ENCODE measurements around the gene SRGAP1. TPM values are rescaled to one million over a fixed set of nuclear protein-coding genes. Genes with fewer than 3 reads are reported as not detected.

Gene SRGAP1
- total RNA-seq, 1 experiment from 2014 or later: 26.8 TPM

DNA sequence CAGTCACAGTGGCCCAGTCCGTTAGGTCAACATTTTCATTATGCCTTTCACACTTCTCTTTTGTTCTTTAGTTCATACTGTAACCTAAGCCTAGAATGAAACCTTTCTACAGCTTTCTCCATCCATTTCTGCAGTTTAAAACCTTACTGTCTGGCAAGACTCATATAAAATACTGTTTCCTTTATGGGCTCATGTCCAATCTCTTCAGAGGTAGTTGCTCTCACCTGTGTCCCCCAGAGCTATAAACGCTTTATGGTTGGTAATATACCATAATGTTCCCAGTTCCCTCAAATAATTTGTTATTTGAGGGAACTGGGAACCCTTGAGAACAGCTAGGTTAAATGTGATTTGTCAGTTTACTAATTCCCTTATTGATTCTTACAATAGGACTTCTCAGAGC lies 83.0 kb downstream of the SRGAP1 start:
- no peak for TF ChIP-seq SIN3A (IDR thresholded peaks at IDR 0.05; ENCODE audit: borderline replicate concordance, insufficient read depth, low read depth, low read length)
- TF ChIP-seq, protein P1, sequence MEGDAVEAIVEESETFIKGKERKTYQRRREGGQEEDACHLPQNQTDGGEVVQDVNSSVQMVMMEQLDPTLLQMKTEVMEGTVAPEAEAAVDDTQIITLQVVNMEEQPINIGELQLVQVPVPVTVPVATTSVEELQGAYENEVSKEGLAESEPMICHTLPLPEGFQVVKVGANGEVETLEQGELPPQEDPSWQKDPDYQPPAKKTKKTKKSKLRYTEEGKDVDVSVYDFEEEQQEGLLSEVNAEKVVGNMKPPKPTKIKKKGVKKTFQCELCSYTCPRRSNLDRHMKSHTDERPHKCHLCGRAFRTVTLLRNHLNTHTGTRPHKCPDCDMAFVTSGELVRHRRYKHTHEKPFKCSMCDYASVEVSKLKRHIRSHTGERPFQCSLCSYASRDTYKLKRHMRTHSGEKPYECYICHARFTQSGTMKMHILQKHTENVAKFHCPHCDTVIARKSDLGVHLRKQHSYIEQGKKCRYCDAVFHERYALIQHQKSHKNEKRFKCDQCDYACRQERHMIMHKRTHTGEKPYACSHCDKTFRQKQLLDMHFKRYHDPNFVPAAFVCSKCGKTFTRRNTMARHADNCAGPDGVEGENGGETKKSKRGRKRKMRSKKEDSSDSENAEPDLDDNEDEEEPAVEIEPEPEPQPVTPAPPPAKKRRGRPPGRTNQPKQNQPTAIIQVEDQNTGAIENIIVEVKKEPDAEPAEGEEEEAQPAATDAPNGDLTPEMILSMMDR (IDR thresholded peaks at IDR 0.05): no peak
- no peak for TF ChIP-seq POLR2AphosphoS5 (IDR thresholded peaks at IDR 0.05; ENCODE audit: low read depth, low read length)
- TF ChIP-seq TCF7L2 (IDR thresholded peaks at IDR 0.05; ENCODE audit: low read depth, low read length): no peak
- TF ChIP-seq, protein P2, sequence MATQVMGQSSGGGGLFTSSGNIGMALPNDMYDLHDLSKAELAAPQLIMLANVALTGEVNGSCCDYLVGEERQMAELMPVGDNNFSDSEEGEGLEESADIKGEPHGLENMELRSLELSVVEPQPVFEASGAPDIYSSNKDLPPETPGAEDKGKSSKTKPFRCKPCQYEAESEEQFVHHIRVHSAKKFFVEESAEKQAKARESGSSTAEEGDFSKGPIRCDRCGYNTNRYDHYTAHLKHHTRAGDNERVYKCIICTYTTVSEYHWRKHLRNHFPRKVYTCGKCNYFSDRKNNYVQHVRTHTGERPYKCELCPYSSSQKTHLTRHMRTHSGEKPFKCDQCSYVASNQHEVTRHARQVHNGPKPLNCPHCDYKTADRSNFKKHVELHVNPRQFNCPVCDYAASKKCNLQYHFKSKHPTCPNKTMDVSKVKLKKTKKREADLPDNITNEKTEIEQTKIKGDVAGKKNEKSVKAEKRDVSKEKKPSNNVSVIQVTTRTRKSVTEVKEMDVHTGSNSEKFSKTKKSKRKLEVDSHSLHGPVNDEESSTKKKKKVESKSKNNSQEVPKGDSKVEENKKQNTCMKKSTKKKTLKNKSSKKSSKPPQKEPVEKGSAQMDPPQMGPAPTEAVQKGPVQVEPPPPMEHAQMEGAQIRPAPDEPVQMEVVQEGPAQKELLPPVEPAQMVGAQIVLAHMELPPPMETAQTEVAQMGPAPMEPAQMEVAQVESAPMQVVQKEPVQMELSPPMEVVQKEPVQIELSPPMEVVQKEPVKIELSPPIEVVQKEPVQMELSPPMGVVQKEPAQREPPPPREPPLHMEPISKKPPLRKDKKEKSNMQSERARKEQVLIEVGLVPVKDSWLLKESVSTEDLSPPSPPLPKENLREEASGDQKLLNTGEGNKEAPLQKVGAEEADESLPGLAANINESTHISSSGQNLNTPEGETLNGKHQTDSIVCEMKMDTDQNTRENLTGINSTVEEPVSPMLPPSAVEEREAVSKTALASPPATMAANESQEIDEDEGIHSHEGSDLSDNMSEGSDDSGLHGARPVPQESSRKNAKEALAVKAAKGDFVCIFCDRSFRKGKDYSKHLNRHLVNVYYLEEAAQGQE (IDR thresholded peaks at IDR 0.05; ENCODE audit: insufficient read depth in 1 of 2, low read depth in 2 of 2, low read length in 1 of 2): no peak
- DNase-seq (ENCODE audit: low read depth, low spot score) (no peak), ATAC-seq (no peak)
- ChIA-PET CTCF (no interaction called here), POLR2A (no interaction called here)
- H3K9me3 ChIP-seq (ENCODE audit: control insufficient read depth, insufficient read depth, low read depth, low read length): no peaks in the 10 kb centered on the region
- H3K4me1 ChIP-seq (ENCODE audit: control insufficient read depth, insufficient read depth, low read length): peaks cover 6% of the 10 kb centered on the region; the same call in 1 of the 2 replicates
- in situ Hi-C loops (cut with HindIII; ENCODE audit: low pct_unique_long_range_greater_than_20kb, low sequenced_read_pairs) (no loop called here), intact Hi-C loops (cut with micrococcal nuclease; ENCODE audit: unreplicated experiment) (no loop called here)
- H3K27me3 ChIP-seq (ENCODE audit: control insufficient read depth, insufficient read depth, low read length): no peaks in the 10 kb centered on the region
- no TSS peak for BruUV-seq (replicated peaks)
- no peak overlapping the region for H3K27ac ChIP-seq (ENCODE audit: low read length)
- H3K36me3 ChIP-seq (ENCODE audit: control insufficient read depth, insufficient read depth, low read length): no peaks in the 10 kb centered on the region
- H3K4me3 ChIP-seq (ENCODE audit: low read depth in 2 of 2, low read length in 2 of 2): no peak overlapping the region

DNA sequence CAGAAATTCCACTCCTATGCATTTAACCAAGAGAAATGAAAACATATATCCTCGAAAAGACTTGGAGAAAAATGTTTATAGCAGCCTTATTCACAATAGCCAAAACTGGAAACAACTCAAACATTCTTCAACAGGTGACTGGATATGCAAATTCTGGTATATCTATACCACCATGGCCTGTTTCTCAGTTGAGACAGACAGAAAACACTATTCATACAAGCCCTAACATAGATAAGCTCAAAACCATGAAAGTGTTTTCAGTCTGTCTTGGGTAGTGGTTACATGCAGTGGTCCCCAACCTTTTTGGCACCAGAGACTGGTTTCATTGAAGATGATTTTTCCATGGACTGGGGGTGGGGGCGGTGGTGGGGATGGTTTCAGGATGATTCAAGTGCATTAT lies 83.8 kb downstream of the SRGAP1 start:
- Histone ChIP-seq H3K36me3 (ENCODE audit: control insufficient read depth, insufficient read depth, low read length) (no peaks in the 10 kb centered on the region), H3K9me3 (ENCODE audit: control insufficient read depth, insufficient read depth, low read depth, low read length) (no peaks in the 10 kb centered on the region), H3K27ac (ENCODE audit: low read length) (no peak overlapping the region), H3K4me1 (ENCODE audit: control insufficient read depth, insufficient read depth, low read length) (no peaks in the 10 kb centered on the region; the same call in 1 of the 2 replicates), H3K4me3 (ENCODE audit: low read depth in 2 of 2, low read length in 2 of 2) (no peak overlapping the region), H3K27me3 (ENCODE audit: control insufficient read depth, insufficient read depth, low read length) (no peaks in the 10 kb centered on the region)
- CTCF ChIA-PET: no interaction called here
- POLR2A ChIA-PET: no interaction called here
- no TSS peak for BruUV-seq (replicated peaks)
- no peak for ATAC-seq
- no peak for DNase-seq (ENCODE audit: low read depth, low spot score)
- intact Hi-C loops (cut with micrococcal nuclease; ENCODE audit: unreplicated experiment) (no loop called here), in situ Hi-C loops (cut with HindIII; ENCODE audit: low pct_unique_long_range_greater_than_20kb, low sequenced_read_pairs) (no loop called here)
- no peak for TF ChIP-seq POLR2AphosphoS5 (IDR thresholded peaks at IDR 0.05; ENCODE audit: low read depth, low read length)
- no peak for TF ChIP-seq TCF7L2 (IDR thresholded peaks at IDR 0.05; ENCODE audit: low read depth, low read length)
- TF ChIP-seq, protein P1 (IDR thresholded peaks at IDR 0.05): no peak
- TF ChIP-seq, protein P2 (IDR thresholded peaks at IDR 0.05; ENCODE audit: insufficient read depth in 1 of 2, low read depth in 2 of 2, low read length in 1 of 2): no peak
- TF ChIP-seq SIN3A (IDR thresholded peaks at IDR 0.05; ENCODE audit: borderline replicate concordance, insufficient read depth, low read depth, low read length): no peak
